Activated effector memory CD4-positive, alpha-beta T cell treated with Interleukin-2 at 50 U/mL for 16 hours (primary cell): ENCODE results near the gene C6orf89.

Experiments used
- DNase-seq: peaks from one replicate; pipeline ENCODE4 v3.0.0-alpha.2; 2020

The C6orf89 gene

GRCh38 chr6:36970892-36971842 lies 85.4 kb downstream of the C6orf89 start:
- DNase-seq: no peak

GRCh38 chr6:36971921-36972673 lies 86.3 kb downstream of the C6orf89 start:
- no peak for DNase-seq

GRCh38 chr6:36973190-36973589 lies 87.4 kb downstream of the C6orf89 start:
- no peak for DNase-seq

GRCh38 chr6:36973647-36974046 lies 87.9 kb downstream of the C6orf89 start:
- DNase-seq: no peak

- no peak for DNase-seq
Measured at GRCh38 chr6:36975231-36976006, 89.7 kb downstream of the C6orf89 start.

- no peak for DNase-seq
Measured at GRCh38 chr6:36976007-36976264, 90.2 kb downstream of the C6orf89 start.

GRCh38 chr6:36976509-36976908 lies 90.8 kb downstream of the C6orf89 start:
- DNase-seq: no peak

- DNase-seq: no peak
Measured at GRCh38 chr6:36976931-36977330, 91.2 kb downstream of the C6orf89 start.

- no peak for DNase-seq
Measured at GRCh38 chr6:36977470-36977941, 91.8 kb downstream of the C6orf89 start.
